ENCODE measurements around the gene JPH3. TPM values are rescaled to one million over a fixed set of nuclear protein-coding genes. Genes with fewer than 3 reads are reported as not detected.
A peak's percentile ranks its signal among the peaks of the same experiment; 100 is the strongest.

The JPH3 gene
- total RNA-seq, 1 experiment from 2014 or later, result 32.7 TPM

GRCh38 chr16:87585442-87586200 is 16.7 kb upstream of the JPH3 start:
- Mint-ChIP-seq H3K4me1 (peaks cover 23 to 43% of the 10 kb centered on the region in 2 experiments), H3K4me3 (peak overlapping the region in 1 of 2 experiments; percentile 53; a peak in 1 of 5 replicates), H3K9me3 (no peaks in the 10 kb centered on the region; a peak in 1 of 5 replicates), H3K27ac (0 out of 7 replicates have a peak overlapping the region, but pooled peaks of 1 of the 3 experiments have one; percentile 24), H3K27me3 (ENCODE audit: low read depth) (peaks cover 24% of the 10 kb centered on the region), H3K36me3 (ENCODE audit: insufficient read depth in 1 of 3, low read depth in 3 of 3) (no peaks in the 10 kb centered on the region)
- no peaks in the 10 kb centered on the region for H3K23me2 ChIP-seq (ENCODE audit: insufficient read length, low read depth, low read length, poor library complexity, severe bottlenecking)
- H4K5ac ChIP-seq (ENCODE audit: insufficient read length, low read depth, low read length), result no peak overlapping the region
- H2AK5ac ChIP-seq (ENCODE audit: insufficient read length, low read length), result no peak overlapping the region
- no peak overlapping the region for H3K23ac ChIP-seq (ENCODE audit: insufficient read length, low read depth, low read length)
- H4K20me1 ChIP-seq (ENCODE audit: control insufficient read depth, insufficient read depth, insufficient read length), result no peaks in the 10 kb centered on the region
- no peak overlapping the region for H3K56ac ChIP-seq (ENCODE audit: insufficient read length, low read depth, low read length)
- H2BK15ac ChIP-seq (ENCODE audit: low read depth, low read length), result no peak overlapping the region
- DNase-seq, result no peak
- H3K79me2 ChIP-seq (ENCODE audit: insufficient read depth, low read length), result no peaks in the 10 kb centered on the region
- no peaks in the 10 kb centered on the region for H3K27me3 ChIP-seq (ENCODE audit: insufficient read depth, low read length)
- H3K4me2 ChIP-seq (ENCODE audit: insufficient read depth, insufficient read length, low read length), result no peak overlapping the region
- TF ChIP-seq, protein P1, sequence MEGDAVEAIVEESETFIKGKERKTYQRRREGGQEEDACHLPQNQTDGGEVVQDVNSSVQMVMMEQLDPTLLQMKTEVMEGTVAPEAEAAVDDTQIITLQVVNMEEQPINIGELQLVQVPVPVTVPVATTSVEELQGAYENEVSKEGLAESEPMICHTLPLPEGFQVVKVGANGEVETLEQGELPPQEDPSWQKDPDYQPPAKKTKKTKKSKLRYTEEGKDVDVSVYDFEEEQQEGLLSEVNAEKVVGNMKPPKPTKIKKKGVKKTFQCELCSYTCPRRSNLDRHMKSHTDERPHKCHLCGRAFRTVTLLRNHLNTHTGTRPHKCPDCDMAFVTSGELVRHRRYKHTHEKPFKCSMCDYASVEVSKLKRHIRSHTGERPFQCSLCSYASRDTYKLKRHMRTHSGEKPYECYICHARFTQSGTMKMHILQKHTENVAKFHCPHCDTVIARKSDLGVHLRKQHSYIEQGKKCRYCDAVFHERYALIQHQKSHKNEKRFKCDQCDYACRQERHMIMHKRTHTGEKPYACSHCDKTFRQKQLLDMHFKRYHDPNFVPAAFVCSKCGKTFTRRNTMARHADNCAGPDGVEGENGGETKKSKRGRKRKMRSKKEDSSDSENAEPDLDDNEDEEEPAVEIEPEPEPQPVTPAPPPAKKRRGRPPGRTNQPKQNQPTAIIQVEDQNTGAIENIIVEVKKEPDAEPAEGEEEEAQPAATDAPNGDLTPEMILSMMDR (conservative IDR thresholded peaks at IDR 0.05), result no peak
- no peak overlapping the region for H3K27ac ChIP-seq (ENCODE audit: insufficient read length, low read depth, low read length)
- no peak overlapping the region for H2BK120ac ChIP-seq (ENCODE audit: low read depth, low read length, poor library complexity, severe bottlenecking)
- H2BK20ac ChIP-seq (ENCODE audit: low read depth, low read length, poor library complexity, severe bottlenecking), result no peak overlapping the region
- no peaks in the 10 kb centered on the region for H3K4me1 ChIP-seq (ENCODE audit: insufficient read depth, low read length)
- H3K9ac ChIP-seq (ENCODE audit: extremely low read depth, insufficient read length, low read length), result no peak overlapping the region
- no peak overlapping the region for H2BK12ac ChIP-seq (ENCODE audit: insufficient read length, low read depth, low read length)
- H3K18ac ChIP-seq (ENCODE audit: insufficient read length, low read depth, low read length), result no peak overlapping the region
- H3K9me3 ChIP-seq (ENCODE audit: control insufficient read depth, low read depth, low read length), result no peaks in the 10 kb centered on the region
- H4K91ac ChIP-seq (ENCODE audit: insufficient read length, low read depth, low read length), result no peak overlapping the region
- no peak overlapping the region for H2AFZ ChIP-seq (ENCODE audit: low read length)
- H3K14ac ChIP-seq (ENCODE audit: insufficient read depth, low read length), result no peak overlapping the region
- no CpG with 5 or more reads among the region's 28 CpGs for WGBS (ENCODE audit: extremely low coverage, insufficient read length, low lambda C conversion rate)
- H3K79me1 ChIP-seq (ENCODE audit: insufficient read depth, low read depth, low read length, poor library complexity, severe bottlenecking), result no peaks in the 10 kb centered on the region
- H3T11ph ChIP-seq (ENCODE audit: low read length), result no peak overlapping the region
- H4K8ac ChIP-seq (replicated peaks; ENCODE audit: insufficient read length, low read depth, low read length), result no peak overlapping the region
- H2BK5ac ChIP-seq (ENCODE audit: insufficient read length, low read length), result no peak overlapping the region
- H3K4ac ChIP-seq (ENCODE audit: low read depth, low read length), result no peak overlapping the region

All from H9 (cell line).